SU-DHL-6 (cell line): ENCODE data around the gene ATAD2B.

Source experiments
- EZH2phosphoT487 ChIP-seq: fragments of 200-600 bp; sonication (generic), shearing (Covaris generic); conservative IDR thresholded peaks from 2 replicates; pipeline ENCODE4 v1.6.1; 2018; ENCODE audit warnings: mild to moderate bottlenecking, antibody characterized with exemption, low read length, moderate library complexity, mixed read lengths
- TF ChIP-seq, protein P1 (sequence below): fragments of 200-600 bp; sonication (generic); IDR thresholded peaks from one replicate; pipeline ENCODE4 v1.5.1; 2017; ENCODE audit warnings: antibody characterized with exemption, mild to moderate bottlenecking, low read length, moderate library complexity; ENCODE audit not compliant: insufficient read depth, poor library complexity, severe bottlenecking

DNA sequence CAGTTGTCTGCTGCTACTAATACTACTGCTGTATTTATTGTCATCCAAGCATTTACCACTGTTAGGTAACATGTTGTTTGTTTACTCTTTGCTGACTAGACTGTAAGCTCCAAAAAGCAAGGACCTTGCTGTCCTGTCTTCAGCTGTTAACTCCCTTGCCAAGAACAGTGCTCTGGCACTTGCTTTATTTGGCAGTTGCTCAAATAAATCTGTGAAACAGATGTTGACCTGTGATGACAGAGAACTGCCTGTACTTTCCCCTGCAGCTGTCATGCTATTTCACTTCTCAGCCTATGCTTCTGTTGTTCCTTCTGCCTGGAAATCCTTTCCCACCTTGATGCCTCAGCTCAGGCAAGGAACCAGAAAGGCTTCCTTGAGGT is 181.2 kb downstream of the ATAD2B start:
- TF ChIP-seq, protein P1, sequence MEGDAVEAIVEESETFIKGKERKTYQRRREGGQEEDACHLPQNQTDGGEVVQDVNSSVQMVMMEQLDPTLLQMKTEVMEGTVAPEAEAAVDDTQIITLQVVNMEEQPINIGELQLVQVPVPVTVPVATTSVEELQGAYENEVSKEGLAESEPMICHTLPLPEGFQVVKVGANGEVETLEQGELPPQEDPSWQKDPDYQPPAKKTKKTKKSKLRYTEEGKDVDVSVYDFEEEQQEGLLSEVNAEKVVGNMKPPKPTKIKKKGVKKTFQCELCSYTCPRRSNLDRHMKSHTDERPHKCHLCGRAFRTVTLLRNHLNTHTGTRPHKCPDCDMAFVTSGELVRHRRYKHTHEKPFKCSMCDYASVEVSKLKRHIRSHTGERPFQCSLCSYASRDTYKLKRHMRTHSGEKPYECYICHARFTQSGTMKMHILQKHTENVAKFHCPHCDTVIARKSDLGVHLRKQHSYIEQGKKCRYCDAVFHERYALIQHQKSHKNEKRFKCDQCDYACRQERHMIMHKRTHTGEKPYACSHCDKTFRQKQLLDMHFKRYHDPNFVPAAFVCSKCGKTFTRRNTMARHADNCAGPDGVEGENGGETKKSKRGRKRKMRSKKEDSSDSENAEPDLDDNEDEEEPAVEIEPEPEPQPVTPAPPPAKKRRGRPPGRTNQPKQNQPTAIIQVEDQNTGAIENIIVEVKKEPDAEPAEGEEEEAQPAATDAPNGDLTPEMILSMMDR, result no peak
- TF ChIP-seq EZH2phosphoT487, result no peak
